ENCODE measurements around the gene THSD4.

The THSD4 gene

GRCh38 chr15:71129669-71130068 lies 14.4 kb downstream of the THSD4 start:
- Histone ChIP-seq H3K36me3 (replicated peaks; ENCODE audit: insufficient read depth, low read length) (no peaks in the 10 kb centered on the region), H4K20me1 (ENCODE audit: insufficient read depth, low read length) (no peaks in the 10 kb centered on the region), H3F3A (ENCODE audit: insufficient read depth, low read length) (no peaks in the 10 kb centered on the region), H3K9me2 (replicated peaks; ENCODE audit: insufficient read depth, low read length) (no peaks in the 10 kb centered on the region), H3K9ac (ENCODE audit: low read length) (no peak overlapping the region), H3K4me2 (ENCODE audit: low read depth, low read length) (no peak overlapping the region), H3K27ac (ENCODE audit: low read length) (no peak overlapping the region), H3K4me3 (ENCODE audit: low read length) (no peak overlapping the region), H3K9me3 (replicated peaks; ENCODE audit: insufficient read depth, low read length) (no peaks in the 10 kb centered on the region), H3K27me3 (replicated peaks; ENCODE audit: insufficient read depth, low read length) (no peaks in the 10 kb centered on the region), H3K4me1 (ENCODE audit: low read length) (no peaks in the 10 kb centered on the region), H3K79me2 (ENCODE audit: low read length) (no peaks in the 10 kb centered on the region), H2AFZ (ENCODE audit: low read length) (no peak overlapping the region)
- TF ChIP-seq CTCF (IDR thresholded peaks at IDR 0.05; ENCODE audit: low read length), result no peak
- no peak for TF ChIP-seq EZH2 (optimal IDR thresholded peaks at IDR 0.05; ENCODE audit: low read depth, low read length)
- TF ChIP-seq EZH2phosphoT487 (IDR thresholded peaks at IDR 0.05; ENCODE audit: low read length), result no peak
- no peak for DNase-seq

GRCh38 chr15:71131601-71132362 lies 16.5 kb downstream of the THSD4 start:
- H3K4me2 ChIP-seq (ENCODE audit: low read depth, low read length), result no peak overlapping the region
- no peak overlapping the region for H3K4me3 ChIP-seq (ENCODE audit: low read length)
- no peak overlapping the region for H3K9ac ChIP-seq (ENCODE audit: low read length)
- H3K9me2 ChIP-seq (replicated peaks; ENCODE audit: insufficient read depth, low read length), result no peaks in the 10 kb centered on the region
- no peaks in the 10 kb centered on the region for H3K79me2 ChIP-seq (ENCODE audit: low read length)
- H3K27ac ChIP-seq (ENCODE audit: low read length), result no peak overlapping the region
- no peaks in the 10 kb centered on the region for H3K4me1 ChIP-seq (ENCODE audit: low read length)
- no peaks in the 10 kb centered on the region for H3K27me3 ChIP-seq (replicated peaks; ENCODE audit: insufficient read depth, low read length)
- H4K20me1 ChIP-seq (ENCODE audit: insufficient read depth, low read length), result no peaks in the 10 kb centered on the region
- H3F3A ChIP-seq (ENCODE audit: insufficient read depth, low read length), result no peaks in the 10 kb centered on the region
- H2AFZ ChIP-seq (ENCODE audit: low read length), result no peak overlapping the region
- no peaks in the 10 kb centered on the region for H3K36me3 ChIP-seq (replicated peaks; ENCODE audit: insufficient read depth, low read length)
- no peak for TF ChIP-seq EZH2 (optimal IDR thresholded peaks at IDR 0.05; ENCODE audit: low read depth, low read length)
- no peak for TF ChIP-seq EZH2phosphoT487 (IDR thresholded peaks at IDR 0.05; ENCODE audit: low read length)
- DNase-seq, result no peak
- H3K9me3 ChIP-seq (replicated peaks; ENCODE audit: insufficient read depth, low read length), result no peaks in the 10 kb centered on the region

- Histone ChIP-seq H3K4me3 (ENCODE audit: low read length) (no peak overlapping the region), H3K27me3 (replicated peaks; ENCODE audit: insufficient read depth, low read length) (no peaks in the 10 kb centered on the region), H3K9ac (ENCODE audit: low read length) (no peak overlapping the region), H3K4me1 (ENCODE audit: low read length) (no peaks in the 10 kb centered on the region), H3K36me3 (replicated peaks; ENCODE audit: insufficient read depth, low read length) (no peaks in the 10 kb centered on the region), H3K9me2 (replicated peaks; ENCODE audit: insufficient read depth, low read length) (no peaks in the 10 kb centered on the region), H3K27ac (ENCODE audit: low read length) (no peak overlapping the region), H4K20me1 (ENCODE audit: insufficient read depth, low read length) (no peaks in the 10 kb centered on the region), H3K9me3 (replicated peaks; ENCODE audit: insufficient read depth, low read length) (no peaks in the 10 kb centered on the region), H2AFZ (ENCODE audit: low read length) (no peak overlapping the region), H3K4me2 (ENCODE audit: low read depth, low read length) (no peak overlapping the region), H3K79me2 (ENCODE audit: low read length) (no peaks in the 10 kb centered on the region), H3F3A (ENCODE audit: insufficient read depth, low read length) (no peaks in the 10 kb centered on the region)
- TF ChIP-seq EZH2phosphoT487 (IDR thresholded peaks at IDR 0.05; ENCODE audit: low read length) (no peak), CTCF (IDR thresholded peaks at IDR 0.05; ENCODE audit: low read length) (no peak), EZH2 (optimal IDR thresholded peaks at IDR 0.05; ENCODE audit: low read depth, low read length) (no peak)
- no peak for DNase-seq
These were observed 18.6 kb downstream of the THSD4 start for GRCh38 chr15:71133747-71134472.

Measured in MM.1S (cell line).